ENCODE measurements around the gene TINCR. TPM values are rescaled to one million over a fixed set of nuclear protein-coding genes. Genes with fewer than 3 reads are reported as not detected.
"Not testable (repeated sequence)": the region's sequence is repeated elsewhere in the genome, so short reads cannot be mapped to it uniquely, and the experiment has no call there.

The TINCR gene
- not detected in 2 replicates for total RNA-seq

DNA sequence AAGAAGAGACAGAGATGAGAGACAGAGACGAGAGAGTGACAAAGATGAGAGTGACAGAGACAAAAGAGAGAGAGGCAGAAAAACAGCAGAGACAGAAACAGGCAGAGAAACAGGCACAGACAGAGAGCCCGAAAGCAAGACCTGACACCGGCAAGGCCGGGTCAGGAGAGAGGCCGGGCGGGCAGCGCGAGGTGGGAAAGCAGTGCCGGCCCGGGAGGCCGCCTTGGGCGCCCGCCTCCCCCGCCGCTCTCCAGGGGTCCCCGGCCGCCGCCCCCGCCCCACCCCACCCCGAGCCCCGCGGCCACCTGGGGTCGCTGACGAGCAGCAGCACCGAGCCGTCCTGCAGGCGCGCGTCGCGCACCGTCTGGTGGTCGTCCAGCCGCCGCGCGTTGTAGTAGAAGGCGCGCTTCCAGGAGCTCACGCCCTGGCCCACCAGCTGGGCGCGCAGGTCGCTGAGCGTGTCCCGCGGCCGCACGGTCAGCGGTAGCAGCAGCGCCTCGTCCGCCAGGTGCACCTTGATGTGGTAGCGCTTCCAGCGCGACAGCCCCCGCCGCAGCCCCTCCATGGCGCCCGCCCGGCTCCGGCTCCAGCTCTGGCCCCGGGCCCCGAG lies at the start of gene TINCR:
Gene TINCR (minus strand): TSS at position 594 of the 610 bp plus-strand sequence.
- no peak for DNase-seq (ENCODE audit: low read depth in 2 of 2)

GRCh38 chr19:5617080-5617479 lies 49.3 kb upstream of the TINCR start:
- DNase-seq (ENCODE audit: low read depth in 2 of 2) = no peak

DNA sequence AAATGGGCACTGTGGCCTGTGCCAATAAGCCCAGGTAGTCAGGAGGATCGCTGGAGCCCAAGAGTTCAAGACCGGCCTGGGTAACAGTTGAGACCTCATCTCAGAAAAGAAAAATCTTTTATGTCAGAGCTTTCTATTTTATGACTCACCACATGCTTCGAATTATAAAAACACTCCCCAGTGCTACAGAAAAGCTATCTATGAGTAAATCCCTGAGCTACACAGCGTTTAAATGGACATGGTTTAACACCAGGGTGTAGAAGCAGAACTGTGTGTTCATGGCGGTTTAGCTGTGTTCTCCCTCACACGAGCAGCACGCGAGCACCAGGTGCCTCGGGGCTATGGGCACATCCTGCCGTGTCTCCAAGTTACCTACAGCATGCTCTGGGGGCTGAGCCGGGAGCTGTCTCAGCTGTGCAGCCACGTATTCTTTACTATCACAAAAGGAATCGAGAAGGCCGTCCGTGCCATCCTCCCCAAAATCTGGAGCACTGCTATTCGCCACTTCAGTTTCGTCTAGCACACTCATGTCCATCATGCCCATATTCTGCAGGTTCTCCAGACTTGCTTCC lies 48.1 kb upstream of the TINCR start:
- no peak for DNase-seq (ENCODE audit: low read depth in 2 of 2)

- DNase-seq (ENCODE audit: low read depth in 2 of 2) = no peak
Observed at GRCh38 chr19:5612891-5613865, 45.4 kb upstream of the TINCR start.

- DNase-seq (ENCODE audit: low read depth in 2 of 2) = no peak
Observed at GRCh38 chr19:5609881-5610448, 42.2 kb upstream of the TINCR start.

DNA sequence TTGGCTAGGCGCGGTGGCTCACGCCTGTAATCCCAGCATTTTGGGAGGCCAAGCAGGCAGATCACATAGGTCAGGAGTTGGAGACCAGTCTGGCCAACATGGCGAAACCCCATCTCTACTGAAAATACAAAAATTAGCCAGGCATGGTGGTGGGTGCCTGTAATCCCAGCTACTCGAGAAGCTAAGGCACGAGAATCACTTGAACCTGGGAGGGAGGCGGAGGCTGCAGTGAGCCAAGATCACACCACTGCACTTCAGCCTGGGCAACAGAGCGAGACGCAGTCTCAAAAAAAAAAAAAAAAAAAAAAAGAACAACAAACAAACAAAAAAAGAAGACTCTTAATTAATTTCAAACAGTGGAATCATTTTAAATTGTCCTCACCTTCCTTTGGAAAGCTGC lies 41.0 kb upstream of the TINCR start:
- not testable (repeated sequence) for DNase-seq (ENCODE audit: low read depth in 2 of 2)

- no peak for DNase-seq (ENCODE audit: low read depth in 2 of 2)
Observed at GRCh38 chr19:5608291-5608690, 40.5 kb upstream of the TINCR start.

DNA sequence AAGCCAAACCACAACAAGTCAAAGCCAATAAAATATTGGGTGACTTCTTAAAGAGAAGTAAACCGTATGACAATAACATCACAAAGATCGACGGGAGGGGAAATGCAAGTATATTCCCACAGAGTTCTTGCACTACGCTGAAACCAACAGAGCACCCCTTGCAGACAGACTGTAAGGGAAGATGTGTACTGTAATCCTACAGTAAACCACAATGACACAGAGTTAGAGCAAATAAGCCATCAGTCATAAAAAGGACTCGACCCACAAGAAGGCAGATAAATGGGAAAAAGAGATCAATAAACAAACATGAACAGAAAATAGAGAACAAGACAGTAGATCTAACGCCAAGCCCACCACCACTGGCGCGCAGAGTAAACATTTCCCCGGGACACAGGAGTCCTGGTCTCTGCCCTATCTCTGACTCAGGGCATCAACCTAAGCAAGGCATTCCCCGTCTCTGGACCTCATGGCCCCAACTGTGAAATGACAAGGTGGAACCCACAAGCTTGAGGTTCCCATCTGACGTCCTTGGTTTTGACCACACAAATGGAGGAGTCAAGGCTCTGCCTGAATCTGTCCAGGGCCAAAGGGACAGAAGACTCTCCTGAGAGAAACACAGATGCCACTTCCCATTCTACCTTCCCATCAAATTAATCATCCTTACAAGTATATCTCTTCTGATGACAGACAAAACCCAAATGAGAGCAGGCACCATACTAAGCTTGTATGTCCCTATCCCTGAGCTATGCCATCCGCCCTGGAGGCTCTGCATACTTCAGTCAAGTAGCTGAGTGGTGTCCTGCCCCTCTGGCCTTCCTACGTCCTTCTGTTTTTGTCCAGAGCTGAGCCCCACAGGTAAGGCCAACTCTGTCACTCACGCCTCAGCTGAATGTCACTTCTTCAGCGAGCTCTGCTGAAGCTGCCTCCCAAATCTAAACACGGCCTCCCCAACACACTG lies 39.8 kb upstream of the TINCR start:
- DNase-seq (ENCODE audit: low read depth in 2 of 2) = no peak

GRCh38 chr19:5605362-5605761 lies 37.6 kb upstream of the TINCR start:
- DNase-seq (ENCODE audit: low read depth in 2 of 2) = no peak

- no peak for DNase-seq (ENCODE audit: low read depth in 2 of 2)
Observed at GRCh38 chr19:5603626-5604025, 35.9 kb upstream of the TINCR start.

- no peak for DNase-seq (ENCODE audit: low read depth in 2 of 2)
Observed at GRCh38 chr19:5600797-5601196, 33.0 kb upstream of the TINCR start.

DNA sequence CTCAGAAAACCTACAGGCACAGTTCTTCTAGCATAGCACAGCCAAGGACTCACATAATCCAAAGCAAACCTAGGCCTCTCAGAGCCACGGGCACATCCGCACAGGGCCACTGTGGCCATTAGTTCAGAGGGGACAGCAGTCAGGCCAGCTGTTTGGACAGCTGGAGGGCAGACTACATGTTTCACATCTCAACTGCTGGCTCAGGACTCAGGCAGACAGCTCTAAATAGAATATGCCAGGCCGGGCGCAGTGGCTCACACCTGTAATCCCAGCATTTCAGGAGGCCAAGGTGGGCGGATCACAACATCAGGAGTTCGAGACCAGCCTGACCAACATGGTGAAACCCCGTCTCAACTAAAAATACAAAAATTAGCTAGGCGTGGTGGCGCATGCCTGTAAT lies 28.0 kb upstream of the TINCR start:
- DNase-seq (ENCODE audit: low read depth in 2 of 2) = no peak

DNA sequence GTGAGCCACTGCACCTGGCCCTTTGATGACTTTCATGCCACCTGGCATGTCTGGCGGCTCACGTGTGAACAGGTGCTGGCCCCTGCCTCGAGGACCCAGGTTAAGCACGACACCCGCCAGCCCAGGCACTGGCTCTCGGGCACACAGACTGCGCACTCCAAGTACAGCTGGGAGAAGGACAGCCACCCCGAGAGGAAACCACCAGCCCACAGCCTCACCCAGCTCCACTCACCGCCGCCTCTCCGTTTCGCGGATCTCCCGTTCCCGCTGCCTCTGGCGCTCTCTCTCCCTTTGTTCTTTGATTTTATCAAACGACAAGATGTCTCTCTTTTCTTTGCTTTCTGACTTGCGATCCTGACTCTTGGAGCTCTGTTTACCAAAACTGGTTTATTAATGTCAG lies 27.4 kb upstream of the TINCR start:
- no peak for DNase-seq (ENCODE audit: low read depth in 2 of 2)

- no peak for DNase-seq (ENCODE audit: low read depth in 2 of 2)
Observed at GRCh38 chr19:5594521-5594950, 26.8 kb upstream of the TINCR start.

DNA sequence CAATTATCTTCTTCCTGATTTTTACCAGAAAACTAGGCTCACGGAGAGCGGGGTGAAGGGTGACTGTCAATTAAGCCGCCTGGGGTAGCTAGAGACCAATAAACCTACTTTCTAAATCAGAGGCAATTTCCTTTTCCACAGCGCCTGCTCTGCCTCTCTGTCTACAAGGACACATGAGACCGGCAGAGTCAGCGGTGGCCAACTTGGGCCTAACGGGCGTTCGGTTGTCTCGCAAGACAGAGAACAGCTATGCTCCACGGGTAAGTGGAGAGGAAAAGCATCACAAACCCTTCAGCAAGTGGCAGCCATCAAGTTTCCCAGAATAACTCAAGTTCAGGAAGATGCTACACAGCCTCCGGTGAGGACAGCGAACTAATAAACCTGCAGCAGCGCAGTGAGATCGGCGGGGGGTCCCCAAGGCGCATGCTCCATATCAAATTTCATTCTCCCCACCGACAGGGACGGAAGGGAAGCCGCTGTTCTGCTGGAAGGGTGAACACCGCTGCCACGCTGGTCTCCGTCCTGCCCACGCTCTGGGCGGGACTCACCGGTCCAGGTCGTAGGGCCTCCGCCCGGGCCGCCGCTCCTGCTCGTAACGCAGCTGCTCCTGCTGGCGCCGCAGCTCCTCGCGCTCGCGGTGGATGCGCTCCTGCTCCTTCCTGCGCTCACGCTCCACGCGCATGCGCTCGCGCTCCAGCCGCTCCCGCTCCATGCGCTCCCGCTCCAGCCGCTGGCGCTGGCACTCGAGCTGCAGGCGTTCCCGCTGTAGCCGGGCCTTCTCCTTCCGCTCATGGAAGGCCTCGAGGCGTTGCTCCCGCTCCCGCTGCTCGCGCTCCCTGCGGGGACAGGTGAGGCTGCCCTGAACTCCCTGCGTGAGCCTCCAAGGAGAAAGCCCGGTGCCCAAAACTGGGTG lies 25.8 kb upstream of the TINCR start:
- DNase-seq (ENCODE audit: low read depth in 2 of 2) = no peak

DNA sequence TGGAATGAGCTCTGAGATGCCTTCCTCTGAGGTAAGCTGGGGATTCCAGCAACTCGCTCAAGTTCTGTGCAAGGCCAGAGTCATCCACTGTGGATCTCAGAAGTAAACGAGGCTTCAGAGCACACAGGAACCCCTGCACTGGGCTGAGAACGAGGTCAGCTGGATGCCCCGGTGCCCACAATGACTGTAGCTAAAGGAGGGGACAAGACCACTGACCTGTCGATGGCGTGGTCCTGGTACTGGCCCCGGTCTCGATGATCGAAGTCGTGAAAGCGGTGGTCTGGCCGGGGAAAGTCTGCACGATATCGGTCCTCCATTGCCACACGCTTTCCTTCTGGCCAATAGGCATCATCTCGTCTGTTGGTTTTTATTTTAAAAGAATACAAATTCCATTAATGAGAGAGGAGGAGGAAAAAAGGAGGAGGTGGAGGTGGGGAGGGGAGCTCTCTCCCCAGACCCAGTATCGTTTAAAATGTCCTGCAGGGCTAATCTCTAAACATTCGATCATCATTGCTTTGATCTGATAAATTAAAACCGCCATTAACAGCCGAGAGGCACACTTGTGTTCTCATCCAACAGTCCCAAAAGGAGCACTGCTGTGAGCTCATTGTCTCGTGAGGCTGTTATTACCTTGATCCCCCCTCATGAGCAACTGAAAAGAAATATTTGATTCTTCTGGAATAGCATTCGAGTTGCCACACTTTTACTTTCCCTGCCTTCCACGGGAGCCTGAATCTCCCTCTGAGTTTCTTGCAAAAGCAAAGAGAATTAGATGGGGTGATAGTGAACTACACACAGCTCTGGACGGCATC lies 25.0 kb upstream of the TINCR start:
- DNase-seq (ENCODE audit: low read depth in 2 of 2) = no peak

GRCh38 chr19:5591476-5591875 lies 23.7 kb upstream of the TINCR start:
- DNase-seq (ENCODE audit: low read depth in 2 of 2) = no peak

GRCh38 chr19:5590865-5591154 lies 23.1 kb upstream of the TINCR start:
- no peak for DNase-seq (ENCODE audit: low read depth in 2 of 2)

DNA sequence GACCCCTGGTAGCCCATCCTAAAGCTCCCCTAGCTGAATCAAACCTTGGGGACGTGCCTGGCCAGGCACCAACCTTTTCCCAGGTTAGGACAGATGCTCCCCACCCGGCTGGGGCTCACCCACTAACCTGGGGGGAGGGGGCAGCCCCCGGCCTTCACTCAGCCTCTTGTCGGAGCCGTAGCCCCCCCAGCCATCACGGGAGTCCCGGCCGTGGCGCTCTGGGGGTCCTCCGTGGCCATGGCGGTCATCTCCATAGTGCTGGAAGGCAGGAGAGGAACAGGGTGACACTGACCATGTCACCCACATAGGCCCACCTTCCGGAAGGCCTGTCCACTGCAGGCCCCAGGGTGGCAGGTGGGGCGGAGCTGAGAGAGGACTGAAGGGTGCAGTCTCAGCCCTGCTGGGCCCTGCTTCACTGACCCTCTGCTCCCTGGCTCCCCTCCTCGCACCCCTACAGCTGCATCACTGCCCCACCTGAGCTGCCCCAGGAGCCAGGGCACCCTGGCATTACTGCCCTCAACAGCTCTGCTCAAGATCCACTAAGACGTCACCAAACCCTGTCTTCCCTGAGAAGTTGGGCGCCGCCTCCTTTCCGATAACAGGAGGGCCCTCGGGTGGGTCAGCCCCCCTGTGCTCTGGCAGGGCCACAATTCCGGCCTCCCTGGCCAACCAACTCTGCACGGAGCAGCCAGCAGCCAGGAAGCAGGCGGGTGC lies 22.6 kb upstream of the TINCR start:
- no peak for DNase-seq (ENCODE audit: low read depth in 2 of 2)
